Stimulated activated CD4-positive, alpha-beta T cell treated with anti-CD3 and anti-CD28 coated beads, Interleukin-2, amount 100 ng/mL, for 4 hours (primary cell): Measurements from ENCODE around the gene PIP5KL1.
"Not testable (repeated sequence)": the region's sequence is repeated elsewhere in the genome, so short reads cannot be mapped to it uniquely, and the experiment has no call there.

Experiments
- DNase-seq: peaks from one replicate; pipeline ENCODE4 v3.0.0-alpha.2; 2020; ENCODE audit warnings: low read depth

PIP5KL1 gene

DNA sequence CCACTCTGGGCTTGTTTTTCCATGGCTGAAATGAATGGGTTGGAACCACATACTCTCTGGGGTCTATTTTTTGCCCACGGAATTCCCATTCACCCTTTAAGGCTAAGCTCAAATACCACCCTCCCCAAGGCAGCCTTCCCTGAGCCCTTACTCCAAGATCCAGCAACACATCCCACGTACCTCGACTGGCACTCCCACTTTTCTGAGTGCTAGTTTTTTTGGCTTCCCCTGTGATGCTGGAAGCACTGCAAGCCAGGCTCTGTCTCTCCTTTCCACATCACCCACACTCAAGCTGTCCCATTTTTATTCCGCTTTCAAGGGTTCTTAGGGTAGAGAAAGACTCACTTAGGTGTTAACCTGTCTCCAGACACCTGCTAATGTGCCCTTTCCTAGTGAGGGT, 37.2 kb downstream of the PIP5KL1 start:
- no peak for DNase-seq

DNA sequence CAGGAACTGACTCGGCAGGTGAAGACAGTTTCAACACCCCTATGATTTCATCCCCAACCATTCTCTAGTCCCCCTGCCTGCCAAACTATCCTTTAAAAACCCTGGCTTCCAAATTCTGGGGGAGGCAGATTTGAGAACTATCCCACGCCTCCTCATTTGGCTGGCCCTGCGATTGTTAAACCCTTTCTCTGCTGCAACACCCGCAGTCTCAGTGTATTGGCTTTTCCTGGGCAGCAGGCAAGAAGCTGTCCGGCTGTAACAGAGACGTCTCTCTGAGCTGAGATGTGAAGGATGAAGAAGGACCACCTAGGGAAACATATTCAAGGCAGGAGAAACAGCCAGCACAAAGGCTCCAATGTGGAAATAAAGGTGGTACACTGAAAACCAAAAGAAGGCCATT, 37.7 kb downstream of the PIP5KL1 start:
- DNase-seq, result no peak

DNA sequence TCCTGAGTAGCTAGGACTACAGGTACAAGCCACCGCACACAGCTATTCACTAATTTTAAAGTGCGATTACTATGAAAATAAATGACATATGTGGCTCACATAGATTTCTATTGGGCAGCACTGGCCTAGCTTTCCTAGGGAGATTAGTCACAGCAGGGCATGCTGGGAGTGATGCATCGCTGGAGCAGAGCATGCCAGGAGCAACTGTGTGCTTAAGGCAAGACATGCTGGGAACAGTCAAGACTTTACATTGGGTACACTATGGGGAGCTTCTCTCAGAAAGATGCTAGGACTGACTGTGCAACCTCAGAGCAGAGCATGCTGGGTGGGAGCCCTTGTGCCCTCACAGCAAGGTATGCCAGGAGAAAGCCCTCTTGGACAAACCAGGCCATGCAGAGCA, 40.5 kb downstream of the PIP5KL1 start:
- no peak for DNase-seq

DNA sequence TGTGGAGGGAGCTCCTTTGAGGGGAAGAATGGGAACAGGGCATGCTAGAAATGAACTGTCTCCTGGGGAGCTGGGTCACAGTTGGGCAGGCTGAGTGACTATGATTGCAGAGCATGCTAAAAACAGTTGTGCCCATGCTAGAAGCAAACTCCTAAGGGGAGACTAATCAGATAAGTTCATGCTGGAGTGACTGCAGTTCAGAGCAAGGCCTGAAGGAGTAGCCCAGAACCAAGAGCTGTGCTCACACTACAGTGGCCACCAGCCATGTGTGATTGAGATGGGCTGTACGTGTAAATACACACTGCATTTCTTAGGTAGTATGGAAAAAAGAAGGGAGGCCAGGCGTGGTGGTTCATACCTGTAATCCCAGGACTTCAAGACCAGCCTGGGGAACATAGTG, 42.8 kb downstream of the PIP5KL1 start:
- DNase-seq, result no peak

DNA sequence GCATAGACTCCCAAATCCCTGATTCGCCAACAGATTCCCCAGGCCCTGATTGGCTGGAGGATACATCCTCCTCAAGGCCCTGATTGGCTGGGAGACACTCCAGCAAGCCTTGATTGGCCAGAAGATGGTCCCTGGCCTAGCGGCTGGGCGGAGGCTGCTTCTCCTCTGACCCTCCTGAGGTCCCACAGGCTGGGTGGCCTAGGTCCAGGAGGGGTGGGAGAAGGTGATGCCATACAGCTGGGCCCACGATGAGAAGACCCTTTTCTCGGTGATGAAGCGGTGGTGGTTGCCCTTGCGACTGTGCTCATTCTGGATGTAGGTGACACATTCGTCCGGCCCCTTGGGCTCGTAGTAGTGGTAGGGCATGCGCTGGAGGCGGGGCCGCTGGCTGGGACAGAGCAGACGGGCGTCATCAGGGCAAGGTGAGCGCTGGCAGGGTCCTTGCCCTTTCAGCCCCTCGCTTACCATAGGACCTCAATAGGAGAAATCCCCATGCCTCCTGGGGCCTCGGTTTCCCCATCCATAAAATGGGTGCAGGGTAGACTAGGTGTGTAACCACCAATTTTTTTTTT, 44.1 kb downstream of the PIP5KL1 start:
- DNase-seq, result no peak

DNA sequence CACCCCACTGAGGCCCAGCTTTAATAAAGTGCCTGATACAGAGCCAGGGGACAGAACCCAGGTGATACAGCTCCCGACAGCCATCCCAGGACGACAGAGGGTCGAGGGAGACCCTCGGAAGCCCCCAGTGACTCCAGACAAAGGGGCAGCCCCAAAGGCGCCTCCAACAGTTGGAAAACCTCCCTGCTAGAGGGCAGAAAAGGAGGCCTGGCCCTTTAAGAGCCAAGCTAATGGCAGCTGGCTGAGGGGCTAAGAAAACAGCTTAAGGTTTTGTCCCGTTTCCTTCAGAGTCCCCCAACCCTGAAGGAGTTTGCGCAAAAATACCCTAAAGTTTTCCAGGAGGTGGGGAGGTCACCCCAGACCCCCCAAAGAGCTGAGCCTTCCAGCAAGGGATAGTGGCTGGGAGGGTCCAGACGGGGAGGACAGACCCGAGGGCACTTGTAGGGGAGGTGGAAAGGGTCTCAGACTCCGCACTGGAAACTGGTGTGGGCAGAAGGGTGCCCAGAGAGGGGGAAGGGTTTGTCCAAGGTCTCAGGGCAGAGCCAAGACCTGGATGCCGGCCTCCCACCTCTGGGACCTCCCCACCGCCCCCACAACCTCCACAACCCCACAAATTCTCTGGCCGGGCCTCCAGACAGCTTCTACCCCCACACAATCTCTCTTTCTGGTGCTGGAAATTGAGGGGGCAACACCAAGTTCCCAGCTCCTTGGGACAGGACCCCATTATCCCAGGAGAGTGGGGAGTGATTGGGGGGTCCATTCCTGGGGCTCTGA, 44.9 kb downstream of the PIP5KL1 start:
- no peak for DNase-seq

DNA sequence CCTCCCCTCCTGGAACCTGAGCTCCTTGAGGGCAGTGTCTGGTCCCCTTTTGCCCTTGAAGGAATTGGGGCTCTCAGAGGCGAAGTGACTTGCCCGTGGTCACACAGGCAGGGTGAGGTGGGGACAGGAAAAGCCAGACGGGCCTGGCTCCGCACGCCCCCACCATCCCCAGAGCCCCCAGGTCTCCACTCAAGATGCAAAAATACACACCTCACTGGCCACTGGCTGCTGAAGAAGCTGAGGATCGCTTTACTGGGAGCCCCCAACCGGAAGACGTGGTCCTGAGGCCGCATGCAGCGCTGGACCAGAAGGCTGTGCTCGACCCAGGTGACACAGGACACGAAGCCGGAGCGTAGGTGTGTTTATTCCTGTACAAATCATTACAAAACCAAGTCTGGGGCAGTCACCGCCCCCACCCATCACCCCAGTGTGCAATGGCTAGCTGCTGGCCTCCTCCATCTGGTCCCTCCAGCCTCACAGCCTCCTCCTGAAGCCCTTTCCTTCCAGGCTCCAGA, 45.5 kb downstream of the PIP5KL1 start:
- no peak for DNase-seq

DNA sequence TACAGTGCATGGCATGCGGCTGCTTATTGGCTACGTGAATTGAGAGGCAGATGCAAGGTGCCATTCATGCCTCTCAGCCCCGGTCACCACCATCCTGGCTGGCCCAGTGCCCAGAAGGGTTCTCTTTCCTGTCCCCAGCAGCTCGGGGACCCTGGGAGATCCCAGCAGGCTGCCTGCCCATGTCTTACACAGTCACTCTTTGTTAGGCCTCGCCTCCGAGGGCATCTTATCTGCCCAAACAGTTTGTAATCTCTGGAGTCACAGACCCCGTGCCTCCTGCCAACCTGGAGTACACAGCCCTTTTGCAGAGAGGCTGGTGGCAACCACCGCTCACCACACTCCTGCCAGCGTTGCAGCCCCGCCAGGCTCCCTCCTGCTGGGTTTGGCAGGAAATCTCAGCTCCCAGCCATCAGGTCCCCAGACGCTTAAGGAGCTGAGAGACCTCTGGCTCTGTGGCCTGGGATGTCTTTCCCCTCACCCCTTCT, 46.1 kb downstream of the PIP5KL1 start:
- DNase-seq, result no peak

DNA sequence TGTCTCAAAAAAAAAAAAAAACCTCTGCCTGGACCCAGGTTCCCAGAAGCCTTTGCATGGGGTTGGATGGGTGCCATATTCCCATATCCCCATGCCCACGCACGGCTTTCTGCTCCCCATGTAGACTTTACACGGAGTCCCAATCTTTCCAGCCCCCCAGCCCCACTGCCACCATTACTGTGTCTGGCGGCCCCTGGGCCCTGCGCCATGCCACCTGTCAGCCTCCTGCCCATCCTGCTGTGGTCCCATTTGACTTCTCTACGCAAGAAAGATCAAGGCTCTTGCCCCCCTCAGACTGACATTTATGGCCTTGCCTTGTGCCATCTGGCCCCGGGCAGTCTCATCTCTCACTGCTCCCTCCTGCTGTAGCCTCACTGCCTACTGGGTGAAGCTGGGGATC, 46.6 kb downstream of the PIP5KL1 start:
- DNase-seq, result no peak

DNA sequence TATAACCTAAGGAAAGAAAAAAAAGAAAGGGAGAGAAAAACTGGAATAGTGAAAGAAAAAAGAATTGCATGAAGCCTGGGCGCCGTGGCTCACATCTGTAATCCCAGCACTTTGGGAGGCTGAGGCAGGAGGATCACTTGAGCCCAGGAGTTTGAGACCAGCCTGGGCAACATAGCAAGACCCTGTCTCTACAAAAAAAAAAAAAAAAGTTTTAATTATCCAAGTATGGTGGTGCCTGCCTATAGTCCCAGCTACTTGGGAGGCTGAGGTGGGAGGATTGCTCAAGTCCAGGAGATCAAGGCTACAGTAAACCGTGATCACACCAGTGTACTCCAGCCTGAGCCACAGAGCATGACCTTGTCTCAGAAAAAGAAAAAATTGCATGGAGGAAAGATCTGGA, 48.9 kb downstream of the PIP5KL1 start:
- not testable (repeated sequence) for DNase-seq

DNA sequence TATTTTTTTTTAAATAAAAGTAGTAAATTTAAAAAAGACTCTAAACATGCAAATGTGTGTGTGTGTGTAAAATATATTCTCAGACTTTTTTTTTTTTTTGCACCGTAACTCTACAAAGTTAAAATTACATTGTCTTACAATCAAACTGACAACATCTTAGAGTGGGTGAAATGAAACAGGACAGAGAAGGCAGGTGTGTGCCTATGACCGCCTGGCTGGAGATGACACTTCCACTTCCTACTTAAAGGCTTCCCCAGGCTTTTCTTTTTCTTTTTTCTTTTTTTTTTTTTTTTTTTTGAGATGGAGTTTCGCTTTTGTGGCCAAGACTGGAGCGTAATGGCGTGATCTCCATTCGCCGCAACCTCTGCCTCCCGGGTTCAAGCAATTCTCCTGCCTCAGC, 50.4 kb downstream of the PIP5KL1 start:
- DNase-seq, result no peak

DNA sequence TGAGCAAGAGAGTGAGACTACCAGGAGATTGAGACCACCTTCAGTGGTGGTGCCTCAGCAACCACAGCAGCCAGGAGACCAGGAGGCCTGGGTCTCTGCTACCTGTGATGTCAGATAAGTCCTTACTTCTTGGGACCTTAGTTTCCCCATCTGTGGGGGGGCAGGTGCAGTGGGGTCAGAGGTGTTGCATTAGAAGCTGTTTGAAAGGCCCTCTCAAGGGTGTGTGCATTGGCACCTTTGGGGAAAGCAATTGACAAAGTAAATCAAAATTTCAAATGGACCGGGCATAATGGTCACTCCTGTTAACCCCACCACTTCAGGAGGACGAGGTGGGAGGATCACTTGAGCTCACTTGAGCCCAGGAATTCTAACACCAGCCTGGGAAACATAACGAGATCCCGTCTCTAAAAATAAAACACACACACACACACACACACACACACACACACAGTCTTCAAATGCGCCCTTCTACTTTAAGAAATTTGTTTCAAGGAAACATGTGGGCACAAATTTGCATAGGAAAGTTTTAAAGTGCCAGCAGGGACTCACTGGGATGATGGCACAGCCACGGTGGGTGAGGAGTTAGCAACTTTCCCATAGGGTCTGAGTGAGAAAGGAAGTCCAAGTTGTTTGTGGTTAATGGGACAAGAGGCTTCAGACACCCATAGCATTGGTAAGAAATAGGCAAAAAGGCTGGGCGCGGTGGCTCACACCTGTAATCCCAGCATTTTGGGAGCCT, 51.8 kb downstream of the PIP5KL1 start:
- no peak for DNase-seq

DNA sequence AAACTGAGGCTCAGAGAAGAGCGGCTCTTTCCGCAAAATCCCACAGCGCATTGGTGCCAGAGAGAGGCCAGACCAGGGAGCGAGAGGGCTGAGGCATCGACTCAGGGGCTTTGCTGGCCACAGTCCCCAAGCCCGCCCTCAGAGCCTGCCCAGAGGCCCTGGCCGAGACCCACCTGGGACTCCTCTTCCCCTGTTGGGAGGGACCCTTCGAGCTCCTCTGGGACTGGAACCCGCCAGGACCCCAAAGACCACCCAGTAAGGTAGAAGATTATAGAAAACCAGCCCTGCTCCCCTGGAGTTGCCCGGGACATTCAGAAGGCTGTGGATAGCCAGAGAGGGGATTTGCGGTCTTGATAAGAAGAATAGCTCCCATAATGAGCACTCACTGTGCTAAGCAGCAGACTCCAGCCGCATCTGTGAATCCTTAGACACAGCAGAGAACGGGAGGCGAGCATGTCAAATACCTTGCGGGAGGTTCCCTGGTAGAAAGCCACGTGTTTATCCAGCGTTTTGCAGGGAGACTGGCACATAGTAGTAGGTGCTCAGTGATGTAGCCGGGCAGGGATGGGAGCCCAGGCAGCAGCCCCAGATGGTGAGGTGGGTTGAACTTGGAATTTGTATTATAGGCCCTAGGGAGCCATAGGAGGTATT, 52.5 kb downstream of the PIP5KL1 start:
- no peak for DNase-seq

DNA sequence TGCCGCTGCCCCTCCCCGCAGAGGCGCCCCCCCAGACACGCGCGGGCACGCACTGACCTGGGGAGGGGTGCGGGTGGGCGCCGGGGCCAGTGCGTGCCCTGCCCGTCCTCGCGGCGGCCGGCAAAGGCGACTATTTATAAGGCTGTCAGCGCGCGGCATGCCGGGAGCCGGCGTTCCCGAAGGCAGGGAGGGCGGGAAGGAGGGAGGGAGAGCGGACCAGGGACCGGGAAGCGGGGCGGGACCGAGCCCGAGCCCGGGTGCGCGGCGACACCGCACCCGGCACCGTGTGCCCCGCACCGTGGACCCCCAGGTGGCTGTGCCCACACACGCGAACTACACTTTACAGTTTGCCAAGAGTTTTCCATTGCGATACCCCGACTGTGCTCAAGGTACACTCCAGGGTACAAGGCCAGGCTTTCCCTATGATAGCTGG, 53.0 kb downstream of the PIP5KL1 start, which contains the start of gene AK1:
TSS of gene AK1 (minus strand) at position 110 of the 433 bp plus-strand sequence. CDS start 3,058 bp downstream, outside the sequence.
- no peak for DNase-seq

DNA sequence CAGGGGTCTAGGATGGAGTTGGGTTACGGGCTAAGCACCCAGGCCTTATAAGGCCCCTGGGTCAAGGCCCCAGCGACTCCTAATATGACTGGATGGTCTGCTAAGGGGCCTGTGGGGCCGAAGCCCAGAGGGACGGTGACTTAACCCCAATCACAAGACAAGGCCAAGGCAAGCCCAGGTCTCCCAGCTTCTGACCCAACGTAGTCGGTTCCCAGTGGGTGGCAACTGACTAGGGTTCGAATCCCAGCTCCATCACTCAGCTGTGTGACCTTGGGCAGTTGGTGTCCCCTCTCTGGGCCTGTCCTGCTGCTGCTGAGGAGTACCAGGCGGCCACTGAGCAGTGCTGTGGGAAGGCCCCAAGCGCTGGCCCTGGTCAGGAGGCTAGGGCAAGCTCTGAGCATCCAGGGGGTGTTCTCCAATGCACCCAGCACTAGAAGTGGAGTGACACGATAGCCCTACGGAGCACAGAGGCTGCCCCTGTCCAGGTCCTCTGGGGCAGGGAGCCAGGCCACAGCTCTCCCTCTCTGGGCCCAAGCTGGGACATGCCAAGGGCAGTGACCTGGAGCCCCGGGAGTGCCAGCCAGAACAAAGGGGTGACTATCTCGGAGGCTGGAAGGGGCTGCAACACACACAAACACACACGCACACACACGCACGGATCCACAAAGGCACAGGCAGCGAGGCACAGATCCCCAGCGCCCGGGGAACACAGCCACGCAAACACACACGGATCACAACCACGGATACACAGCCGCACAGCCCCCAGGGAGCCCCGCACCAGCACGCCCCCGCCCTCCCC, 53.6 kb downstream of the PIP5KL1 start:
- no peak for DNase-seq

DNA sequence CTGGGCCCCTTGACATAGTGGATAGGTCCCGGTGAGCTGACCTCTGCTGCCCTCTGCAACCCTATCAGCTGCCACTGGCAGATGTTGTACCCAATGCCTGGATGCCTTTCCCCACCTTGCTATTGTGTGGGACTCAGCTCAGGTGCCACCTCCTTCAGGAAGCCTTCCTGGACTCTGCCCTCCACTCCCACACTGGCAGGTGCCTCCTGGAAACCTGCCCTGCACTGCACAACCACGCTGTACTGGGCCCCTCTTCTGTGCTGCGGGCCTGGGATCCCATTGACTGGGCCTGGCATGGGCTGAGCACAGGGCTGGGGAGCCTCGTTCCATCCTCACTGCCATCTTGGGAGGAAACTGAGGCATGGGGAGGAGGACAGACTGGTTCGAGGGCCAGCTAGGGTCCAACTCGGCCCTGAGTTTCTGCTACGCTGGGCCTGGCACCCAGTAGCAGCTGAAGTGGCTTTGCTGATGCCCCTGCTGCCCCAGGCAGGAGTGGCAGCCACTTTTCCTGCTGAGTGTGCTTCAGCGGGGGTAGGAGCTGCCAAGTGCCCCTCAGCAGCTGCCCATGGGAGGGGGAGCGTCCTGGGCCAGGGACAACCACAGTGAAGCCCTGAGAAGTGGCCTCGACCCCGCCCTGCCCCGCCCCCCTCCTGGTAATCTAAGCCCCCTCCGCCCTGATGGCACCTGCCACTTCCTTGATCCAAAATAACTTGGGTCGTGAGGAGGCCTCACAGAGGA, 54.4 kb downstream of the PIP5KL1 start:
- no peak for DNase-seq

DNA sequence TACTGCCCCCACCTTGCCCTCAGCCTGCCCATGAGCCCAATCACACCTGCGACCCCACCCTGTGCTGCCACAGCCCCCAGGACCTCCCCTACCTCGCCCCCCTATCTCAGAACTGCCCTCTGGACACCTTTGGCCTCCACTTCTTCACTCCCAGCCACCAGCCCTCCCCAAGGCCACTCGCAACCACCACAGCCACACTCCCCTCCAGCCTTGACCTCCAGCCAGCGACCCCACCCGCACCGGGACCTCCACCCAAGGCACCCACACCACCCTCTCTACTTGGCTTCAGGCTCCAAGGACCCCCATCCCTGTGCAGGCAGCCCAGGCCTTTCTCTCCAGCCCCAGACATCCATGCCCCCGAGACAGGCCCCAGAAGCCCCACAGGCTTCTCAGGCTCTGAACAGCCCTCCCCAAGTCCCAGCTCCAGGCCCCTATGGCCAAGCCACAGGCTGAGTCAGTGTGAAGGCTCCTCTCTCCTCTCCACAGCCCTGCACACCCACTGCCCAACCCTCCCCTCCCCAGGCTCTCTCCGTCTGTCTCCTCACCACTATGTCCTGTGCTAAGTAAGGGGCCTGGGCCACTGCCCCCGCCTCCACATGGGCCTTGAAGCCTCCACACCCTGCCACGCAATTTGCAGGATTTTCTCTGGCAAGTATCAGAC, 55.1 kb downstream of the PIP5KL1 start:
- no peak for DNase-seq

DNA sequence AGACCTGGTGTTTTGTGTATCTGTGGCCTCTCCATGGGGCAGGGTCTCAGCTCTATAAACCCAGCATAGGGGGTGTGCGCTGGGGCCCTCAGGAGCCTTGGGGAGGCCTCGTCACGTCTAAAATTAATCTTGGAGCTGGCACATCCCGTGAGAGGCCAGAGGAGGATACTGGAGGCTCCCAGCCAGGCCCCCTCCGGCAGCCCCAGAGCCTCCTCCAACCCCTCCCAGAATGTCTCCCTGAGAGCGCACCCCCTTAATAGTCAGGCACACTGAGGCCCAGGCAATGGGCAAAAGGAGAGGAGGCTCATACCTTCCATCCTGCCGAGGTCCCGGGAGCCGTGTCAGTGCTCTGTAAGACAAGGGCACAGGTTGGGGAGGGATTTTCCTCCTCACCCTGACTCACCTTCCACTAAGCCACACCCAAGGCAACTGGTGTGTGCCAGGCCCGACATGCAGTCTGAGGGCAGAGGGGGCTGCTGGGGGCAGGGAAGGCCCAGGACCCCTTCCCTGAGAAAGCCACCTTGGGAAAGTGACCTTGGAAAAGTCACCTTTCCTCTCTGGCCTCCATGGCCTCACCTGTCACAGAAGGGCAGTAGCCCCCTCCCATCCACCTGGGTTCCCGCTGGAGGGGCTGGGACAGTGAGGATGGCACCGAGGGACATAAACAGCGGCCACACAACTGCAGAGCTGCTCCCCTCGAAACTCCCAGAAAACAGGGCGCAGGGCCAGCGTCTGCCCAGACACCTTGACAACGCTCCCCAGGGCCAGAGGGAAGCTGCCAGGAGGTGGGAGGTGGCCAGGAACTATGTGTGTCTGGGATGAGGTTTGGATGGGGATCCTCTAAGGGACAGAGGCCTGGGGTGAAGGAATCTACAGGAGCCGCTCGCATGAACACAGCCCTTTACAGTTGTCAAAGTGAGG, 56.0 kb downstream of the PIP5KL1 start:
- no peak for DNase-seq

DNA sequence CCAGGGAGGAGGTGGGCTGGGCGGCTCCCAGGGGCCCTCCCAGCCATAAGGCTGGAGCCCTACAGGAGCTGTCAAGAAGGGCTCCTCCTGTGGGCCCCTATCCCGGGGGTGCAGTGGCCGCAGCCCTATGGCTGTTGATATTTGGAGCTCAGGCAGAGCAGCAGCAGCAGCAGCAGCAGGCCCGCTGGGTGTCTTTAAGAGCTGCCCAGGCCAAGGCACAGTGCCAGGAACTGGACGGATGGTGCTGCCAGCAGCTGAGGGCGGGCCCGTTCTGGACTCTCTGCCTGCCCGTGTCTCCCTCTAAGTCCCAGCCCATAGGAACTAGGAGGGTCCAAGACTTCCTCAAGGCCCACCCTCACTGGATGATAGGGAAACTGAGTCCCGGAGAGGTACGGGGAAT, 56.7 kb downstream of the PIP5KL1 start:
- no peak for DNase-seq
